Esophagus muscularis mucosa (tissue), 3 donors: ENCODE results near the gene MSANTD1.

Experiments used
- EP300 ChIP-seq: sonication (generic); formaldehyde crosslinking; IDR thresholded peaks from one replicate; pipeline ENCODE4 v1.6.1; 2017; ENCODE audit warnings: antibody characterized with exemption
- TF ChIP-seq, protein P1 (sequence below), 3 experiments: fragments of 200-600 bp in 2 of 3; fragments of 450-650 bp in 1 of 3; sonication (generic) in 2 of 3; IDR thresholded peaks; one replicate each; pipeline ENCODE4 v1.5.1; 2017 to 2019; ENCODE audit warnings: antibody characterized with exemption in 3 of 3, mild to moderate bottlenecking in 2 of 3, moderate library complexity in 1 of 3

DNA sequence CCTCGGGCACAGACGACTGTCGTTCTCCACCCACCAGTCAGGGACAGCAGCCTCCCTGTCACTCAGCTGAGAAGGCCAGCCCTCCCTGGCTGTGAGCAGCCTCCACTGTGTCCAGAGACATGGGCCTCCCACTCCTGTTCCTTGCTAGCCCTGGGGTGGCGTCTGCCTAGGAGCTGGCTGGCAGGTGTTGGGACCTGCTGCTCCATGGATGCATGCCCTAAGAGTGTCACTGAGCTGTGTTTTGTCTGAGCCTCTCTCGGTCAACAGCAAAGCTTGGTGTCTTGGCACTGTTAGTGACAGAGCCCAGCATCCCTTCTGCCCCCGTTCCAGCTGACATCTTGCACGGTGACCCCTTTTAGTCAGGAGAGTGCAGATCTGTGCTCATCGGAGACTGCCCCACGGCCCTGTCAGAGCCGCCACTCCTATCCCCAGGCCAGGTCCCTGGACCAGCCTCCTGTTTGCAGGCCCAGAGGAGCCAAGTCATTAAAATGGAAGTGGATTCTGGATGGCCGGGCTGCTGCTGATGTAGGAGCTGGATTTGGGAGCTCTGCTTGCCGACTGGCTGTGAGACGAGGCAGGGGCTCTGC, 7.9 kb upstream of the MSANTD1 start:
- TF ChIP-seq, protein P1, sequence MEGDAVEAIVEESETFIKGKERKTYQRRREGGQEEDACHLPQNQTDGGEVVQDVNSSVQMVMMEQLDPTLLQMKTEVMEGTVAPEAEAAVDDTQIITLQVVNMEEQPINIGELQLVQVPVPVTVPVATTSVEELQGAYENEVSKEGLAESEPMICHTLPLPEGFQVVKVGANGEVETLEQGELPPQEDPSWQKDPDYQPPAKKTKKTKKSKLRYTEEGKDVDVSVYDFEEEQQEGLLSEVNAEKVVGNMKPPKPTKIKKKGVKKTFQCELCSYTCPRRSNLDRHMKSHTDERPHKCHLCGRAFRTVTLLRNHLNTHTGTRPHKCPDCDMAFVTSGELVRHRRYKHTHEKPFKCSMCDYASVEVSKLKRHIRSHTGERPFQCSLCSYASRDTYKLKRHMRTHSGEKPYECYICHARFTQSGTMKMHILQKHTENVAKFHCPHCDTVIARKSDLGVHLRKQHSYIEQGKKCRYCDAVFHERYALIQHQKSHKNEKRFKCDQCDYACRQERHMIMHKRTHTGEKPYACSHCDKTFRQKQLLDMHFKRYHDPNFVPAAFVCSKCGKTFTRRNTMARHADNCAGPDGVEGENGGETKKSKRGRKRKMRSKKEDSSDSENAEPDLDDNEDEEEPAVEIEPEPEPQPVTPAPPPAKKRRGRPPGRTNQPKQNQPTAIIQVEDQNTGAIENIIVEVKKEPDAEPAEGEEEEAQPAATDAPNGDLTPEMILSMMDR (IDR thresholded peaks at IDR 0.05), result no peak
- TF ChIP-seq EP300, result no peak
